ENCODE data around the gene NKX6-1.
A peak's percentile ranks its signal among the peaks of the same experiment; 100 is the strongest.

Gene NKX6-1

GRCh38 chr4:84498935-84499623, at the start of gene NKX6-1:
TSS of gene NKX6-1 (minus strand) at chr4:84499292. CDS start at chr4:84498228, 1,064 bp downstream.
- no peak within 1 kb of the TSS for H3K27ac Mint-ChIP-seq (ENCODE audit: low read depth)
- no peaks in the 10 kb centered on the region for H3K9me3 Mint-ChIP-seq
- peaks cover 13% of the 10 kb centered on the region for H3K4me1 Mint-ChIP-seq
- H3K27me3 Mint-ChIP-seq: peaks cover 92% of the 10 kb centered on the region
- no peak for DNase-seq (ENCODE audit: low spot score in 2 of 2)
- H3K36me3 Mint-ChIP-seq (ENCODE audit: insufficient read depth): peaks cover 3% of the 10 kb centered on the region
- peak within 1 kb of the TSS; percentile 70 for H3K4me3 Mint-ChIP-seq
- ATAC-seq (replicated peaks; ENCODE audit: extremely low read depth, poor library complexity, severe bottlenecking): no peak

- Mint-ChIP-seq H3K36me3 (ENCODE audit: insufficient read depth) (no peaks in the 10 kb centered on the region), H3K4me3 (no peak overlapping the region), H3K9me3 (no peaks in the 10 kb centered on the region), H3K27ac (ENCODE audit: low read depth) (no peak overlapping the region), H3K4me1 (no peaks in the 10 kb centered on the region), H3K27me3 (no peaks in the 10 kb centered on the region)
- ATAC-seq (replicated peaks; ENCODE audit: extremely low read depth, poor library complexity, severe bottlenecking) (no peak), DNase-seq (ENCODE audit: low spot score in 2 of 2) (no peak)
Measured at GRCh38 chr4:84547211-84547610, 48.1 kb upstream of the NKX6-1 start.

- ATAC-seq (replicated peaks; ENCODE audit: extremely low read depth, poor library complexity, severe bottlenecking) (no peak), DNase-seq (ENCODE audit: low spot score in 2 of 2) (no peak)
- Mint-ChIP-seq H3K9me3 (no peaks in the 10 kb centered on the region), H3K27ac (ENCODE audit: low read depth) (no peak overlapping the region), H3K4me1 (no peaks in the 10 kb centered on the region), H3K4me3 (no peak overlapping the region), H3K27me3 (no peaks in the 10 kb centered on the region), H3K36me3 (ENCODE audit: insufficient read depth) (no peaks in the 10 kb centered on the region)
Measured at GRCh38 chr4:84545093-84545492, 46.0 kb upstream of the NKX6-1 start.

- Mint-ChIP-seq H3K4me3 (no peak overlapping the region), H3K27me3 (no peaks in the 10 kb centered on the region), H3K9me3 (no peaks in the 10 kb centered on the region), H3K36me3 (ENCODE audit: insufficient read depth) (peaks cover 3% of the 10 kb centered on the region), H3K27ac (ENCODE audit: low read depth) (no peak overlapping the region), H3K4me1 (no peaks in the 10 kb centered on the region)
- ATAC-seq (replicated peaks; ENCODE audit: extremely low read depth, poor library complexity, severe bottlenecking) (no peak), DNase-seq (ENCODE audit: low spot score in 2 of 2) (no peak)
Measured at GRCh38 chr4:84535901-84536300, 36.8 kb upstream of the NKX6-1 start.

- Mint-ChIP-seq H3K36me3 (ENCODE audit: insufficient read depth) (no peaks in the 10 kb centered on the region), H3K4me3 (no peak overlapping the region), H3K27ac (ENCODE audit: low read depth) (no peak overlapping the region), H3K4me1 (no peaks in the 10 kb centered on the region), H3K9me3 (no peaks in the 10 kb centered on the region), H3K27me3 (no peaks in the 10 kb centered on the region)
- ATAC-seq (replicated peaks; ENCODE audit: extremely low read depth, poor library complexity, severe bottlenecking) (no peak), DNase-seq (ENCODE audit: low spot score in 2 of 2) (no peak)
Measured at GRCh38 chr4:84531689-84532088, 32.6 kb upstream of the NKX6-1 start.

GRCh38 chr4:84530871-84531270, 31.8 kb upstream of the NKX6-1 start:
- DNase-seq (ENCODE audit: low spot score in 2 of 2): no peak
- ATAC-seq (replicated peaks; ENCODE audit: extremely low read depth, poor library complexity, severe bottlenecking): no peak
- H3K27me3 Mint-ChIP-seq: no peaks in the 10 kb centered on the region
- no peaks in the 10 kb centered on the region for H3K4me1 Mint-ChIP-seq
- H3K27ac Mint-ChIP-seq (ENCODE audit: low read depth): no peak overlapping the region
- H3K36me3 Mint-ChIP-seq (ENCODE audit: insufficient read depth): no peaks in the 10 kb centered on the region
- no peaks in the 10 kb centered on the region for H3K9me3 Mint-ChIP-seq
- no peak overlapping the region for H3K4me3 Mint-ChIP-seq

- H3K4me1 Mint-ChIP-seq: no peaks in the 10 kb centered on the region
- DNase-seq (ENCODE audit: low spot score in 2 of 2): no peak
- H3K9me3 Mint-ChIP-seq: no peaks in the 10 kb centered on the region
- H3K36me3 Mint-ChIP-seq (ENCODE audit: insufficient read depth): no peaks in the 10 kb centered on the region
- H3K27ac Mint-ChIP-seq (ENCODE audit: low read depth): no peak overlapping the region
- no peak overlapping the region for H3K4me3 Mint-ChIP-seq
- H3K27me3 Mint-ChIP-seq: no peaks in the 10 kb centered on the region
- no peak for ATAC-seq (replicated peaks; ENCODE audit: extremely low read depth, poor library complexity, severe bottlenecking)
Measured at GRCh38 chr4:84530454-84530853, 31.4 kb upstream of the NKX6-1 start.

- ATAC-seq (replicated peaks; ENCODE audit: extremely low read depth, poor library complexity, severe bottlenecking) (no peak), DNase-seq (ENCODE audit: low spot score in 2 of 2) (no peak)
Measured at GRCh38 chr4:84529169-84529751, 30.2 kb upstream of the NKX6-1 start.

GRCh38 chr4:84527391-84527790, 28.3 kb upstream of the NKX6-1 start:
- H3K27me3 Mint-ChIP-seq: peaks cover 10% of the 10 kb centered on the region
- H3K27ac Mint-ChIP-seq (ENCODE audit: low read depth): no peak overlapping the region
- peaks cover 5% of the 10 kb centered on the region for H3K9me3 Mint-ChIP-seq
- no peak overlapping the region for H3K4me3 Mint-ChIP-seq
- no peaks in the 10 kb centered on the region for H3K36me3 Mint-ChIP-seq (ENCODE audit: insufficient read depth)
- no peaks in the 10 kb centered on the region for H3K4me1 Mint-ChIP-seq
- no peak for ATAC-seq (replicated peaks; ENCODE audit: extremely low read depth, poor library complexity, severe bottlenecking)
- no peak for DNase-seq (ENCODE audit: low spot score in 2 of 2)

More at GRCh38 chr4:84529169-84529751, 30.2 kb upstream of the NKX6-1 start:
- Mint-ChIP-seq H3K27ac (ENCODE audit: low read depth) (no peak overlapping the region), H3K4me1 (no peaks in the 10 kb centered on the region), H3K4me3 (no peak overlapping the region), H3K27me3 (no peaks in the 10 kb centered on the region), H3K36me3 (ENCODE audit: insufficient read depth) (no peaks in the 10 kb centered on the region), H3K9me3 (no peaks in the 10 kb centered on the region)

- H3K27me3 Mint-ChIP-seq: peaks cover 16% of the 10 kb centered on the region
- ATAC-seq (replicated peaks; ENCODE audit: extremely low read depth, poor library complexity, severe bottlenecking): no peak
Measured at GRCh38 chr4:84515075-84515474, 16.0 kb upstream of the NKX6-1 start.

GRCh38 chr4:84512277-84512676, 13.2 kb upstream of the NKX6-1 start:
- Mint-ChIP-seq H3K36me3 (ENCODE audit: insufficient read depth) (no peaks in the 10 kb centered on the region), H3K4me1 (no peaks in the 10 kb centered on the region), H3K27me3 (peaks cover 29% of the 10 kb centered on the region), H3K4me3 (no peak overlapping the region), H3K9me3 (no peaks in the 10 kb centered on the region), H3K27ac (ENCODE audit: low read depth) (no peak overlapping the region)
- DNase-seq (ENCODE audit: low spot score in 2 of 2) (no peak), ATAC-seq (replicated peaks; ENCODE audit: extremely low read depth, poor library complexity, severe bottlenecking) (no peak)

More at GRCh38 chr4:84515075-84515474, 16.0 kb upstream of the NKX6-1 start:
- H3K4me1 Mint-ChIP-seq: no peaks in the 10 kb centered on the region
- H3K36me3 Mint-ChIP-seq (ENCODE audit: insufficient read depth): no peaks in the 10 kb centered on the region
- no peak overlapping the region for H3K4me3 Mint-ChIP-seq
- no peak overlapping the region for H3K27ac Mint-ChIP-seq (ENCODE audit: low read depth)
- DNase-seq (ENCODE audit: low spot score in 2 of 2): no peak
- no peaks in the 10 kb centered on the region for H3K9me3 Mint-ChIP-seq

- Mint-ChIP-seq H3K4me3 (no peak overlapping the region), H3K9me3 (no peaks in the 10 kb centered on the region), H3K27ac (ENCODE audit: low read depth) (no peak overlapping the region), H3K27me3 (peaks cover 30% of the 10 kb centered on the region), H3K36me3 (ENCODE audit: insufficient read depth) (no peaks in the 10 kb centered on the region), H3K4me1 (no peaks in the 10 kb centered on the region)
- ATAC-seq (replicated peaks; ENCODE audit: extremely low read depth, poor library complexity, severe bottlenecking) (no peak), DNase-seq (ENCODE audit: low spot score in 2 of 2) (no peak)
Measured at GRCh38 chr4:84511703-84512102, 12.6 kb upstream of the NKX6-1 start.

GRCh38 chr4:84507941-84508340, 8.8 kb upstream of the NKX6-1 start:
- DNase-seq (ENCODE audit: low spot score in 2 of 2): no peak
- Mint-ChIP-seq H3K4me1 (no peaks in the 10 kb centered on the region), H3K9me3 (no peaks in the 10 kb centered on the region), H3K27ac (ENCODE audit: low read depth) (no peak overlapping the region), H3K36me3 (ENCODE audit: insufficient read depth) (no peaks in the 10 kb centered on the region), H3K4me3 (no peak overlapping the region), H3K27me3 (peaks cover 59% of the 10 kb centered on the region)
- ATAC-seq (replicated peaks; ENCODE audit: extremely low read depth, poor library complexity, severe bottlenecking): no peak

Measured in central memory CD8-positive, alpha-beta T cell (primary cell).